K562 (cell line): ENCODE measurements around the gene SOBP. TPM values are rescaled to one million over a fixed set of nuclear protein-coding genes. Genes with fewer than 3 reads are reported as not detected.

ENCODE experiments used
- AFF1 ChIP-seq, 2 experiments: fragments of 450-650 bp; IDR thresholded peaks; 2 replicates each; pipeline ENCODE4 v1.6.1; 2018; ENCODE audit warnings: mild to moderate bottlenecking in 2 of 2, low read depth in 1 of 2; ENCODE audit not compliant: partially characterized antibody in 2 of 2
- CTBP1 ChIP-seq: fragments of 450-650 bp; IDR thresholded peaks from 2 replicates; pipeline ENCODE4 v1.6.1; 2016; ENCODE audit warnings: borderline replicate concordance
- E2F1 ChIP-seq: sonication (generic); formaldehyde crosslinking; IDR thresholded peaks from 2 replicates; pipeline ENCODE4 v1.8.1; 2023; ENCODE audit warnings: mild to moderate bottlenecking, missing genetic modification reagents, moderate library complexity
- EHMT2 ChIP-seq: fragments of 450-650 bp; IDR thresholded peaks from 2 replicates; pipeline ENCODE4 v1.6.1; 2018; ENCODE audit warnings: antibody characterized with exemption
- ETV1 ChIP-seq: fragments of 450-650 bp; conservative IDR thresholded peaks from 2 replicates; pipeline ENCODE4 v1.6.1; 2016; ENCODE audit warnings: missing genetic modification characterization, control low read depth, low read depth, missing compliant biosample characterization
- HDAC1 ChIP-seq, 2 experiments: fragments of 450-650 bp; IDR thresholded peaks; 2 replicates each; pipeline ENCODE4 v1.6.1; 2016 to 2017; ENCODE audit warnings: inconsistent platforms in 1 of 2, mild to moderate bottlenecking in 1 of 2, moderate library complexity in 1 of 2
- HMBOX1 ChIP-seq: sonication (generic); IDR thresholded peaks from 2 replicates; pipeline ENCODE4 v1.6.1; 2016
- IRF1 ChIP-seq: sonication (generic); formaldehyde crosslinking; IDR thresholded peaks from 2 replicates; pipeline ENCODE4 v1.8.0; 2022; ENCODE audit warnings: missing genetic modification reagents, mild to moderate bottlenecking, borderline replicate concordance
- MCM5 ChIP-seq: fragments of 450-650 bp; IDR thresholded peaks from 2 replicates; pipeline ENCODE4 v1.6.1; 2016; ENCODE audit warnings: low read depth
- MITF ChIP-seq: IDR thresholded peaks from 2 replicates; pipeline ENCODE4 v1.6.1; 2014; ENCODE audit warnings: antibody characterized with exemption
- MLLT1 ChIP-seq, 2 experiments: fragments of 450-650 bp; IDR thresholded peaks; 2 replicates each; pipeline ENCODE4 v1.6.1; 2016
- NCOA4 ChIP-seq: fragments of 450-650 bp; IDR thresholded peaks from 2 replicates; pipeline ENCODE4 v1.6.1; 2018; ENCODE audit warnings: mild to moderate bottlenecking; ENCODE audit not compliant: partially characterized antibody
- PURB ChIP-seq: sonication (generic); formaldehyde crosslinking; IDR thresholded peaks from 2 replicates; pipeline ENCODE4 v1.9.0; 2021; ENCODE audit warnings: low read depth, mild to moderate bottlenecking, missing genetic modification reagents
- SETDB1 ChIP-seq: IDR thresholded peaks from one replicate; pipeline ENCODE4 v1.6.1; 2012; ENCODE audit warnings: low read length, control low read depth, inconsistent platforms
- SMAD4 ChIP-seq: fragments of 250-450 bp; sonication (Bioruptor Pico); conservative IDR thresholded peaks from 2 replicates; pipeline ENCODE4 v1.8.0; 2021; ENCODE audit warnings: inconsistent platforms, mild to moderate bottlenecking, moderate library complexity
- TEAD4 ChIP-seq, 2 experiments: sonication (generic) in 1 of 2; formaldehyde crosslinking in 1 of 2; IDR thresholded peaks; 2 replicates each; pipeline versions ENCODE4 v1.6.1 to v1.8.0; 2012 to 2022; ENCODE audit warnings: borderline replicate concordance in 1 of 2, inconsistent platforms in 1 of 2, low read length in 1 of 2, mild to moderate bottlenecking in 1 of 2, missing genetic modification reagents in 1 of 2
- ZC3H8 ChIP-seq: fragments of 450-650 bp; IDR thresholded peaks from 2 replicates; pipeline ENCODE4 v1.6.1; 2017
- ZFP30 ChIP-seq: fragments of 250-450 bp; sonication (Bioruptor Pico); IDR thresholded peaks from 2 replicates; pipeline ENCODE4 v1.8.0; 2022; ENCODE audit warnings: moderate library complexity, mild to moderate bottlenecking, inconsistent platforms, borderline replicate concordance
- ZNF184 ChIP-seq: sonication (generic); formaldehyde crosslinking; IDR thresholded peaks from 2 replicates; pipeline ENCODE4 v1.5.0; 2020; ENCODE audit warnings: missing genetic modification reagents
- polyA plus RNA-seq, 8 experiments: library from polyadenylated mRNA; depleted of rRNA in 4 of 8; stranded (reverse) in 5 of 8; unstranded in 3 of 8; fragments of >200 nt; fragmentation: Nextera tagmentation in 2 of 8; fragmentation: Illumina TruSeq in 1 of 8; extraction: Ambion mirVana in 2 of 8; extraction: Trizol in 1 of 8; gene quantifications; 2 replicates each; pipeline versions ENCODE4 v1.2.1 to v1.2.3, GENCODE V29; 2011 to 2014; ENCODE audit warnings: inconsistent platforms in 1 of 8, missing spikeins in 1 of 8
- total RNA-seq, 7 experiments: library from RNA; depleted of rRNA in 6 of 7; stranded (reverse); fragments of >200 nt in 6 of 7; fragmentation: Illumina TruSeq in 2 of 7; extraction: Trizol in 2 of 7; gene quantifications; 2 replicates each; pipeline versions ENCODE4 v1.2.1 to v1.2.3, GENCODE V29; 2011 to 2021; ENCODE audit warnings: low replicate concordance in 1 of 7

Gene SOBP
- total and polyA plus RNA-seq, 9 of the 15 experiments (the other 6 are each of a cell fraction or from before 2014, with no cell fraction given): 0.16 TPM; not detected in 8

GRCh38 chr6:107653183-107653580, 163.3 kb downstream of the SOBP start (continued):
- no peak for TF ChIP-seq E2F1 (CRISPR knock-in tag)
- no peak for TF ChIP-seq EHMT2
- TF ChIP-seq MCM5: no peak
- TF ChIP-seq ZNF184: no peak
- TF ChIP-seq PURB (CRISPR knock-in tag): no peak
- TF ChIP-seq SETDB1: no peak
- peak; percentile 89 for TF ChIP-seq HMBOX1
- no peak for TF ChIP-seq AFF1 (IDR thresholded peaks at IDR 0.05; ENCODE audit: low read depth in 1 of 2, partially characterized antibody in 2 of 2)
- peak; percentile 93 for TF ChIP-seq TEAD4 (IDR thresholded peaks at IDR 0.05; ENCODE audit: low read length)
- TF ChIP-seq TEAD4 (CRISPR knock-in tag; IDR thresholded peaks at IDR 0.05; ENCODE audit: borderline replicate concordance): no peak
- no peak for TF ChIP-seq IRF1
- TF ChIP-seq CTBP1: peak; percentile 80; the same call in 1 of the 2 replicates
- TF ChIP-seq MITF: no peak
- TF ChIP-seq NCOA4: no peak
- TF ChIP-seq HDAC1 (IDR thresholded peaks at IDR 0.05): no peak
- no peak for TF ChIP-seq ETV1
- TF ChIP-seq SMAD4: peak; percentile 86
- 0 out of 4 replicates have a peak, but pooled peaks of 1 of the 2 experiments have one; percentile 27 for TF ChIP-seq MLLT1 (IDR thresholded peaks at IDR 0.05)
- no peak for TF ChIP-seq ZFP30 (CRISPR knock-in tag)
- TF ChIP-seq ZC3H8: no peak
